GM21528 (cell line): ENCODE results near the gene LSM2.
"Not testable (repeated sequence)": the region's sequence is repeated elsewhere in the genome, so short reads cannot be mapped to it uniquely, and the experiment has no call there.

ENCODE experiments used
- ATAC-seq: cut with Tn5 transposase; IDR thresholded peaks from one replicate; pipeline ENCODE4 v1.9.1; 2021; ENCODE audit warnings: mild to moderate bottlenecking, moderate library complexity; ENCODE audit not compliant: unreplicated experiment, low FRiP score

Gene LSM2

GRCh38 chr6:31801031-31801927, 5.5 kb downstream of the LSM2 start:
- not testable (repeated sequence) for ATAC-seq

- ATAC-seq = no peak
Measured at GRCh38 chr6:31799781-31800180, 7.0 kb downstream of the LSM2 start.

- ATAC-seq = no peak
Measured at GRCh38 chr6:31797588-31797987, 9.2 kb downstream of the LSM2 start.

GRCh38 chr6:31796993-31797385, 9.8 kb downstream of the LSM2 start:
- no peak for ATAC-seq

- peak; percentile 67 for ATAC-seq
Measured at GRCh38 chr6:31795616-31796298, 11.0 kb downstream of the LSM2 start, which contains the start of gene VARS1. VARS1 (minus strand) TSS chr6:31795752; CDS start chr6:31795217, 535 bp downstream.

- ATAC-seq = peak; percentile 6
Measured at GRCh38 chr6:31794866-31795615, 11.7 kb downstream of the LSM2 start.

GRCh38 chr6:31794294-31794865, 12.4 kb downstream of the LSM2 start:
- ATAC-seq = no peak

- not testable (repeated sequence) for ATAC-seq
Measured at GRCh38 chr6:31793927-31794245, 12.9 kb downstream of the LSM2 start.

- ATAC-seq = no peak
Measured at GRCh38 chr6:31792761-31793171, 14.0 kb downstream of the LSM2 start.

GRCh38 chr6:31792090-31792374, 14.7 kb downstream of the LSM2 start:
- no peak for ATAC-seq

- ATAC-seq = no peak
Measured at GRCh38 chr6:31791324-31792089, 15.3 kb downstream of the LSM2 start.

- ATAC-seq = no peak
Measured at GRCh38 chr6:31785475-31785874, 21.3 kb downstream of the LSM2 start.

- no peak for ATAC-seq
Measured at GRCh38 chr6:31784098-31784925, 22.5 kb downstream of the LSM2 start.

- ATAC-seq = no peak
Measured at GRCh38 chr6:31782126-31782855, 24.5 kb downstream of the LSM2 start.

GRCh38 chr6:31781244-31782125, 25.3 kb downstream of the LSM2 start:
- ATAC-seq = no peak

- ATAC-seq = no peak
Measured at GRCh38 chr6:31780507-31781243, 26.1 kb downstream of the LSM2 start.

GRCh38 chr6:31779908-31780307, 26.9 kb downstream of the LSM2 start:
- no peak for ATAC-seq
